MV-4-11 (cell line): ENCODE results near the gene ODAD3.
"Not testable (repeated sequence)": the region's sequence is repeated elsewhere in the genome, so short reads cannot be mapped to it uniquely, and the experiment has no call there.

Experiments used
- DNase-seq: peaks from one replicate; lab custom pipeline; 2025; lab: John Stamatoyannopoulos, UW

ODAD3 gene

DNA sequence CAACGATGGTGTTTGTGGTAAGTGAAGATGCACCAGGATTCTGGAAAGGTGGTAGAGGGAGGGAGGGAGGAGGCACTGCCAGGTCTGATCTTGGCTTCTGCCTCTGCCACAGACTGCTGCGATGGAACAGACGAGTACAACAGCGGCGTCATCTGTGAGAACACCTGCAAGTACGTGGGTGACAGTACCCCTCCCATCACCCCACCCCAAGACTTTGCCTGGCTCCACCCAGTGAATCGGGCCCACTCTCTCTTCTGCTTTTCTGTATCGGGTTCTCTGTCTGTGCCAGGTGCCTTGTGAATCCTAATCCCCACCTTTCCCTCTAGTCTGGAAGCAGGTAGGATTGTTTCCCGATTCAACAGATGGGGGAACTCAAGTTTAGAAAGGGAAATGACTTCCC is 3.0 kb upstream of the ODAD3 start:
- DNase-seq = no peak

DNA sequence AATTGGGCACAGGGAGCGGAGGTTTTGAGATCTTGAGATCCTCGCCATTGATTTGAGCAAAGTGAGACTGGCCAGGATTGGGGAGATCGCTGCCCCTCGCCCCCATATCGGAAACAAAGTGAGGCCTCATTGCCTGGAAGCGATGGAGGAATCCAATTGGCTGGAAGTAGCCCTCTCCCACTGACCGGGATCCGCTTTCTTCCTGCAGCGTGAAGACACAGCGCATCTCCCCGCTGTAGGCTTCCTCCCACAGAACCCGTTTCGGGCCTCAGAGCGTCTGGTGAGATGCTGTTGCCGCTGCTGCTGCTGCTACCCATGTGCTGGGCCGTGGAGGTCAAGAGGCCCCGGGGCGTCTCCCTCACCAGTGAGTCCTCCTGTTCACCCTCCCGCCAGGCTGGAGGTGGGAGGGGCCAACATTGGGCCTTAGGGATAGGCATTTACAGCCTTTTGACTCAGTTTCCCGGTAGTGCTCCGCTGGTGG is 952 bp upstream of the ODAD3 start:
- DNase-seq = no peak

DNA sequence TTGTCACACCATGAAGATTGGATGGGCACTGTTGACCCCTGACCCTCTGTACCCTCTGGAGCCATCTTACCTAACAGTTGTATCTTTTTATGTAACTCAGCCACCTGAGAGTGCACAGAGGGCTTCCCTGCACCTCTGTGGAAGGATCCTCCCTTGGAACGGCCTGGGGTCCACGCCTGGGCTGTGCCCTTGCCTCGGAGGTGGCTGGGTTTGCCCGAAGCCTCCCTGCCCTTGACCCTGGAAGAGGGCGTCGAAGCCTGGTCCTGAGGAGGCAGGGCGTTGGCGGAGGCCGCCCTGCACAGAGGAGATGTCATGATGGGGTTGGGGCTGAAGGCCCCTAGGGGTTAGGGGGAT is 241 bp downstream of the ODAD3 start:
- no peak for DNase-seq

DNA sequence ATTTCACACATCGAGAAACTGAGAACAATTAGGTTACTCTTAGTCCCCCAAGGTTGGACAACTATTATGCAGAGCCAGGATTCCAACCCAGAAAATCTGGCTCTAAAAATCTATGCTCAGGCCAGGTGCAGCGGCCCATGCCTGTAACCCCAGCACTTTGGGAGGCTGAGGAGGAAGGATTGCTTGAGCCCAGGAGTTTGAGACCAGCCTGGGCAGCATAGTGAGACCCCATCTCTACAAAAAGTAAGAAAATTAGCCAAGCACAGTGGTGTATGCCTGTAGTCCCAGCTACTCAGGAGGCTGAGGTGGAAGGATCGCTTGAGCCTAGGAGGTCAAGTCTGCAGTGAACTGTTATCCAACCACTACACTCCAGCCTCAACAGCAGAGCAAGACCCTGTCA is 1.4 kb downstream of the ODAD3 start:
- not testable (repeated sequence) for DNase-seq

DNA sequence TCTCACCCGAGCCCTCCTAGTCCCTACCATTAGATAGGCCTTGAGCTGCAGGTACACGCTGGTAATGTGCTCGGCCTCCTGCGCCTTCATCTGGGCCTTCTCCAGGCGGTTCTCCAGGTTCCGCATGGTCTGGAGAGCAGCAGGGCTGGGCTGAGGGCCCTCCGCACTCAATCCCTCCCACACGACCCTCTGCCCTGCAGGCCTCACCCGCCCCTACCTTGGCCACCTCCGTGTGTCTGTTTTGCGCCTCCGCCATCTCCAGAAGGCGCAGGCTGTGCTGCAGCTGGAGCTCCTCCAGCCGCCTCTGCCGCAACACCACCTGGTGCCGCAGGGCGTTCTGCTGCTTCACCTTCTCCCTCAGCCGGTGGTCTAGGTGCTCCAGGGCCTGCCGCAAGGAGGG is 8.3 kb downstream of the ODAD3 start:
- no peak for DNase-seq

DNA sequence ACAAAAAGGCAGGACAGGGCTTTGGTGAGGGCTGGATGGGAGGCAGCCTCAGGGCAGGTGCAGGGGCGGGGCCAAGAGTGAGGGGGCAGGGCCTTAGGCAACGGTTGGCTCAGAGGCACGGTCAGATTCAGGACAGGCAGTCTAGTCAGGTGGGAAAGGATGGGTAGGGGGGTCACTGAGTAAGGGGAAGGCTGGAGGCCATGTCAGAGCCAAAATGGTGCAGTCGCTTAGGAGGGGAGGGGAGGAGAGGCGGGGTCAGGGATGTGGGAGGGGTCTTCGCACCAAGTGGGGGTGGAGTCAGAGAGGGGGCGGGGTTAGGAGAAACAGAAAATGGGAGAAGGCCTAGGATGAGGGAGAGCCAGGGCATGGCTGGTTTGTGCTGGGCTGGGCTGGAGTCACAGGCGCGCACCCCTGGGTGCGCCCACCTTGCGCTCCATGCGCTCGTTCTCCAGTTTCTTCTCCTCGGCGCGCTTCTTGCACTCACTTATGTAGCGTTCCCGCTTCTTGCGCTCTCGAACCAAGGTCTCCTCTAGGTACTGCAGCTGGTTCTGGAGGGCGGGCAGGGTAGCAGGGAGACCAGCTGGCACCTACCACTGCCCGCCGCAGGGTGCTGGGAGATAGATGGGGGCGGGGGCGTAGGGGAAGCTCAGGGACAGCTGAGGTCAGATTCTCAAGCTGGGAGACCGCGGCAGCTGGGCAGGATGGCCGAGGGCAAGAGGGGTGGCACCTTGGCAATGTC is 9.0 kb downstream of the ODAD3 start:
- DNase-seq = no peak

DNA sequence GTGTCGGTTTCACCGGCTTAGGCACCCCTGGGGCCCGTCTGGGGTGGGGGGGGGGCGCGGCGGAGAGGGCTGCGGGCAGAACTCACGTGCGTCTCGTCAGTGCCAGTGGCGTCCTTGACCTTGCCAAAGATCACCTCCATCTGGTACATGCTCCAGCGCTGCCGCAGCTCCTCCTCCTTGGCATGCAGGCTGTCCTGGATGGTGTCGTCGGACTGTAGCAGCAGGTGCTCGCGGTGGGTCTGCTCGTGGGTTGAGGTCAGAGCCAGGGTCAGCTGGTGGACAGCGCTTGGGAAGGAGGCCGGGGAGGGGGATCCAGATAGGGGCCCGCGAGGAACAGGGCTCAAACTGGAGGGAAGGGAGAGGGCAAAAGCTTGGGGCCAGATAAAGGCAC is 11.1 kb downstream of the ODAD3 start:
- no peak for DNase-seq

DNA sequence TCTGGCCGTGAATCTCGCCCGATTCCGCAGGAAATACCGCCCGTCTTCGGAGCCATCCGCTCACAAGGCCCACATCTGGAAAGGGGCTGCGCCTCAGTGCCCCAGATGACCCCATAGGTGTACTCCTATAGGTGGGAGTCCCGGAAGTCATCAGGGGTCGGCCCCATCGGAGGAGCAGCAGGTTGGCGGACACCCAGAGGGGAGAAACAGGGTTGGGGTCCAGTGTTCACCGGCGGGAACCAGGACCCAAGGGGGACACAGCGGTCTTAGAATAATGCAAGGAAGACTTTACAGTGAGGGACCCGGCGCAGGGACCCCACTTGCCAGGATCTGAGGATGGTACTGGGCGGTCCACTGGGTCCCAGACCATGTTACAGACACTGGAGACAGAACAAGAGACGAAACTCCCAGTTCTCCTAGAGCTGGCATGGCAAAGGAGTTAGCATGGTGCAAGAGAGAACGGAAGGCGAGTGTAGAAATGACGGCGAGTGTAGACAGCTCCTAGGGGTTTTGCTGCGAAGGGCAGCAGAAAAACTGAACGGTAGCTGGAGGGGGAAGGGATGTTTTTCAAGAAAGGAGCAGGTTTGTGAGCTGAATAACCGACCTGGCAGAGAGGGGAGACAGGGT is 11.6 kb downstream of the ODAD3 start:
- DNase-seq = no peak

DNA sequence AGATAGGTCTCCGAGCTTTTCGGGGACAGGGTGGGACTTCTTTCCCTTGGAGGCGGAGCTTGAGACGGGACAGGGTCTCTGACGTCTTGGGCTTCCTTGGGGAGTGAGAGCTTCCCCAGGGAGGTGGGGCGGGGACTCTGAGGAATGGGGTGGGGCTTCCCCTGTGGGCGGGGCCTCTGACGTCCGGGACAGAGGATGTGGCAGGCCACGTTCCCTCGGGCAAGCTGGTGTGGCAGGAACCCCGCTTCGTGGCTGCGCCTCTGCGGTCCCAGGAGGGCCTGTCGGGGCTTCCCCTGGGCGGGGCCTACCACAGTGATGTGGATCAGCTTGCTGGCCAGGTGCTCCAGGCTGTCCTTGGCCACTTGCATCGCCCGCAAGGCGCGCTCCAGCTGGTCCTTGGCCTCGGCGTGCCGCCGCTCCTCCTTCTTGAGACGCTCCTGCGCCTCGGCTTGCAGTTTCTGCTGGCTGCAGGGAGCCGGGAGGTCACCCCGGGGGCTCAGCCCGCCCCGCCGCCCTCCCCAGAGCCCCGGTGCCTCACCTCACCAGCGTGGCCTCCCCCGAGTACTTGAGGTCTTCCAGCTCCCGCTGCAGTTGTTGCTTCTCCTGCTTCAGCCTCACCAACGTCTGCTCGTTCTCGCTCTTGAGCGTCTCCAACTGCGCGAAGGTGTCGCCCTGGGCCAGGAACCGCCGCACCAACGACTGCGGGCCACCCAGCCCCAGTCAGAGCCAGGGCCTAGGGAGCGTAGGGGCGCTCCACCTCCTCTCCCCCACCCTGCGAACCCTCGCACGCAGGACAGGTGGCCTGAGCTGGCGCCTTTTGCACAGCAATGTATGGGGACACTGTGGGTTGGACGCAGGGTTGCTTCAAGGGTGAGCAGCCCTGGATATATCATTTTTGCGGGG is 12.5 kb downstream of the ODAD3 start:
- peak; percentile 78 for DNase-seq

DNA sequence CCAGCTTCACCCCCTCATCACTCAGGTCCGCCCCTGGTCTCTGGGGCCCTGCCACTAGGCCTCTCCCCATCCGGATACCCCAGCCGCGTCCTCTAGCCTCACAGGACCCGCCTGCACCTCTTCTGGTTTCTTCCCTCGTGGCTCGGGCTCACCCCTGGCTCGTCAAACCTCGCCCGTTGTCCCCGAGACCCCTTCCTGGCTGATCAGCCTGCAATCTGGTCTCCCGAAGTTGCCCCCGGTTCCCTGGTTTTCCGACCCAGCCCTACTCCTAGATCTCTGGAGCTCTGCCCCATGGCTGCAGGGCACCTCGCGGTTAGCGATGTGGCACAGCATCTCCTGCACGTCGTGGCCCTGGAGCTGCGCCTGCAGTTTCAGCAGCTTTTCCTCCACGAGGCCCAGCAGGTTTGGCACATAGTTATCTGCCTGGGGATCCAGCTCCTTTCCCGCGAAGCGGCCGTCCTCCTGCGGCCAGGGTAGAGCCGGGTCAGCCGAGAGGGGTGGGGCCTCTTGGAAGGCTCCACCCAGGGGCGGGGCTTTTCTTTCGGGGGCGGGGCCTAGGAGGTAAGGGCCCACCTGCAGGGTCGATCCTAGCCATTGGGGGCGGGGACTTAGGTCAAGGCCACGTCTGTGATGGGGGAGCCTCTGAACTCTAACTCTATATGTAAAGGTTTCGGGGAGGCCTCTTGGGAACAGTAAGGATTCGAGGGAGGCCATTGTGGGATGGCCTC is 13.4 kb downstream of the ODAD3 start:
- DNase-seq = peak; percentile 34

DNA sequence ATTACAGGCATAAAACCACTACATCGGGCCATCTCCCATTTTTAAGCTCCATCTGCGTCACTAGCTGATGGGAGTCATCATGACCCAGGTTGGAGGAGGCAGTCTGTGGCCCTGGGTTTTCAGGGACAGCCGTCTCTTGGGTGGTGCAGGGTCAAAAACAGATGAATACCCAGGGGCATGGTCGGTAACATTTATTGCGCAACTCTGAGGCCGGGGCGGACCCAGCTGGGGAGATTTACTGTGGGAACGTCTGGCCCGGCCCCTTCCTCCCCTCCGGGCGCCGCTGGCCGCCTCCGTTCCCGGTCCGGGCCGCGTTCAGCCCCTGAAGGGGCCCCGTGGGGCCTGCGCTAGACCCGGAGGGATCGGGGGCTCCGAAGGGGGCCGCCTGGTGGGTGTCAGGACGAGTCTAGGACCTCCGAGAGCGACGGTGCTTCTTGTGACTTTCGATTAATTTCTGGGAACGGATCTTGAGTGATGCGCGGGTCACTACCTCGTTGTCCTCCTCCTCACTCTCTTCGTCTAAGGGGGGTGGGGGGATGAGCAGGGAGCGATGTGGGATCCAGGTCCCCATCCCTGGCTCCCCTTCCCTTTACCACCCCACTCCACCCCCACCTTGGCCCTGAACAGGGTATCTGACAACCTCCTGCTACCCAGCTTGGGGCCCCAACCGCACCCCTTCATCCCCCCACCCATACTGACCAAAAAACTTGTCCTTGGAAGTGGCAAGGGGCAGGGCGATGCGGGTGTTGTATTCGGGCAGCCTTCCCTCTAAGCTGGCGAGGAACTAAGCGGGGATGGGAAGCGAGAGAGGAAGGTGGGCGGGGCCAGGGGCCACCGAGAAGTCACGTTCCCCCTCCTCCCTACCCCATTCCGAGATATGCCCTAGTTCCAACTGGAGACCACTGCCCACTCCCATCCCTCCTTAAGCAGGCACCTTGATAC is 14.2 kb downstream of the ODAD3 start:
- DNase-seq = peak; percentile 25

DNA sequence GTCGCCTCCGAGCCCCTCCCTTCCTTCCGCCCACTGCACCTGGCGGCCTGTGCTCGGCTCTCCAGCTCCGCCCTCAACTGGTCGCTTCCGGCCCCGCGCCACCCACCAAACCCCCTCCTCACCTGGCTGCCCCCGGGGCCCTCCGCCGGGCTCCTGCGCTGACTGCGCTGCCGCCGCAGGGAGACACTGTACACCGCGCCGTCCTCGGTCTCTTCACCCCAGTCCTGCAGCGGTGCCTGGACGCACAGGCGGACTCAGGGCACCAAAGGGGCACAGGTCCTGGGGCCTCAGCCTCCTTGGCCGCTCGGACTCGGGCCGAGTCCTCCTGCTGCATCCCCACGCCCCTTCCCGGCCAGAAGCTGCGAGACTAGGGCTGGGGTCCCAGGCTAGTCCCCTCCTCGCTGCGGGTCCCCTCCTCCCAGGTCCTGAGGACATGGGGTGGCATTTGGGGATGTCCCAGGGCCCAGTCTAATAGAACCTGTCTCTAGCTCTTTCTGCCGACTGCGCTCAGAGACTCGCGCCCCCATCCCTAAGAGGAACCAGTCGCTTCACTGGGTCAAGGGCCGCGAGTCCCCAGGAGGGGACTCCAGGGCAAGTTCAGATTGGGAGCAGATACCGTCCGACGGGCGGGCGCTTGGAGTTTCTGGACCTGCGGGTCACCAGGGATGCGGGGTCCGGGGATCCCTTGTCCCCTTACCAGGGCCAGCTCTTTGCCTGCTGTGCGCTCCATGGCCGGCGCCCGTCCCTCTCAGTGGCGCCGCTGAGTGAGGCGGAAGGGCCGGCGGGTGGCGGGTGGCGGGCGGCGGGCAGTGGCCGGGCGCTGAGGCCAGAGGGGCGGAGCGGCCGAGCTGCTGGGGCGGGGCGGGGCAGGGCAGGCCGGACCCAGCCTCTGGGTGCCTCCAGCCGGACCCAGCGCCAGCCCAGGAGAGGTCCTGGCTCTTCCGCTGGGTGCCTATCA is 16.1 kb downstream of the ODAD3 start, which contains the start of gene RGL3:
Gene RGL3 (minus strand): TSS at position 766 of the 958 bp plus-strand sequence. CDS start 36 bp downstream, at position 730.
- no peak for DNase-seq

DNA sequence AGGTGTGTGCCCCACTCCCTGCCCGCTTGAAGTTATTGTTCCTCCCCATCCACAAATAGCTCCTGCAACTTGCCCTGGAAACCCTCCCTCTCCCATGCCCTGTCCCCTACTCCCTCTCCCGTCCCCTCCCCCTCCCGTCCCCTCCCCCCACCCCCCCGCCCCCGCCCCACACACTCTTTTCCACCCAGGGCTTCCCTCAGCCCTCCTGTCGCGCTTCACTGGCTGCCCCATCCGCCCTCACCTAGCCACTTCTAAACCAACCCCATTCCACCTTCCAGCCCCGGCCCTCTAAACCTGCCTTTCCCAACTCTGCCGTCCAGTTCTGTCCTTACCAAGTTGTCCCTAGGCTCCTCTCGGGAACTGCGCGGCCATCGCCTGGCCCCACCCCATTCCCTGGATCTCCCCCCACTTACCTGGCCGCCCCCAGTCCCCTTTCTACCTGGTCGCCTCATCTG is 16.8 kb downstream of the ODAD3 start:
- DNase-seq = no peak

DNA sequence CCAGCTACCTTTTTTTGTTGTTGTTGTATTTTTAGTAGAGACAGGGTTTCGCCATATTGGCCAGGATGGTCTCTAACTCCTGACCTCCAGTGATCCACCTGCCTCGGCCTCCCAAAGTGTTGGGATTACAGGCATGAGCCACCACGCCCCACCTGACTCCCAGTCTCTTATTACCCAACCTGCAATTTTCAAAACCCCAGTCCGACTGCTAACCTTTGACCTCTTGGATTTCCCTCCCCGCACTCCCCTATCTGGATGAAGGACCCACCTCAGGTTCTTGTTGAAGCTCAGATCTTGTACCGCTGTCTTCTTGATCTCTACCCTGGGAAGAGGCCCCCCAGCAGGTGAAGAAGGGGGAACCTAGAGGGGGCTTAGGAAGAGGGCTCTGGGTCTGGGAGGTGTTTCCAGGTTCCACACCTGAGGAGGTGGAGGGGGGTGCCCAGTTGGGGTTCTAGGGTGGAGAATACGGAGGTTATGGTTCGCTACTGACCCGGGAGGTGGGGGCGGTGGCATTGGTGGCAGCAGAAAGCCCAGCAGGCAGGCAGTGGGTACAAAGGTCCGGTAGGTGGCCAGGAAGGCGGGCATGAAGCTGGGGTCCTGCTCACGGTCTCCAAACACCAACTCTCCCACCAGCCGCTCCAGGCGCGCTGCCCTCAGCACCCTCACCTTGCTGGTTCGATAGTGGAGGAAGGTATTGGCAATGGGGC is 18.4 kb downstream of the ODAD3 start:
- no peak for DNase-seq

DNA sequence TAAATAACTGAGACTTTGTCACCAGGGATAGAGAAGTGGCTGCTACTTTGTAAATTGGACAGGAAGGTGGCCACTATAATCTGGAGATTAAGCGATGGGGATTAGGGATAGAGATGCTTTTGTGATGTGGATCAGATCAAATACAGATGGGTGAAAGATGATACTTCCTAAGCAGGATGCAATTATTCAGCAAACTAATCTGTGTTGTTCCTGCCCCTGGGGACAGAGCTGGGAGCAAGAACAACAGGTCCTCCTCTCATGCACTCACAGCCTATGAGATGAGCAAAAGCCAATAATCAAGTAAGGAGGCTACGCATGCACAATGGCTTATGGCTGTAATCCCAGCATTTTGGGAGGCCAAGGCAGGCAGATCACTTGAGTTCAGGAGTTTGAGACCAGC is 20.4 kb downstream of the ODAD3 start:
- DNase-seq = no peak

DNA sequence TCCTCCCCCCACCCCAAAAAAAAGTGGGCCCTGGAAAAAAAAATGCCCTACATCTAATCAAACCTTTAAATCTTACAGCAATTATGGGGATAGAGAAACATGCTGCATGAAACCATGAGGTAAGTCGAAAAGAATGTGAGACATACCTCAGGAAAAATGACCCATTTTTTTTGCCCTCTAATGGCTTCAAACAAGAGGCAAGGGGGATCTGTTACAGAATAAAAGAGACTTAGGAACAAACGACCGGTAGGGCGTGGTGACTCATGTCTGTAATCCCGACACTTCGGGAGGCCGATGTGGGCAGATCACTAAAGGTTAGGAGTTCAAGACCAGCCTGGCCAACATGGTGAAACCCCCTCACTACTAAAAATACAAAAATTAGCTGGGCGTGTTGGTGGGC is 24.2 kb downstream of the ODAD3 start:
- DNase-seq = peak; percentile 35

DNA sequence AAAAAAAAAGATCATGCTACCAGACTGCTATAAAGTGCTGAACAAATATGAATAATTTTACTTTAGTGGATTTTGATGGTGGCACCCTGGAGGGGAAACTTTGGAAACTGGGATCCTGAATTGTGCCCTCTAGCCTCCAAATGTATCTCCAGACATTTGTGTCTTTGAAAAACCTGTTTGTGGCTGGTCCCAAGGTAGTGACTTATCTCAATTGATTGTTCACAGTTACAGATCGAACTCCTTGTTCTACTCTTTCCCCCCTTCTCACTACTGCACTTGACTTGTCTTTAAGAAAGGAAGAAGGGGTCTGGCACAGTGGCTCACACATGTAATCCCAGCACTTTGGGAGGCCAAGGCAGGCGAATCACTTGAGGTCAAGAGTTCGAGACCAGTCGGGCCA is 26.3 kb downstream of the ODAD3 start:
- DNase-seq = no peak

DNA sequence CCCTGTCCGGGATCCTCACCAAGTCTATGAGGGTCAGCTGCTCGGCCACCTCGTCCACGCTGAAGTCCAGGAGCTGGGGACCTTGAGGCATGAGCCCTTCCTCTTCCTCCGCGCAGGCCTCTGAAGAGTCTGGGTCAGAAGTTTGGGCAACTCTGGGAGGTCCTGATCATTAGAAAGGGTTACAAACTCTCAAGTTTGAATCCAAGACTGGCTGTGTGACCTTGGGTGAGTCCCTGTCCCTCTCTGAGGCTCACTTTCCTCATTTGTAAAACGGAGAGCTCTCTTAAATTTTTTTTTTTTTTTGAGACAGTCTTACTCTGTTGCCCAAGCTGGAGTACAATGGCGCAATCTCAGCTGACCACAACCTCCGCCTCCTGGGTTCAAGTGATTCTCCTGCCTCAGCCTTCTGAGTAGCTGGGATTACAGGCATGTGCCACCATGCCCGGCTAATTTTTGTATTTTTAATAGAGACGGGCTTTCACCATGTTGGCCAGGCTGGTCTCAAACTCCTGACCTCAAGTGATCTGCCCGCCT is 28.2 kb downstream of the ODAD3 start:
- peak; percentile 68 for DNase-seq
